Stimulated activated CD4-positive, alpha-beta T cell treated with anti-CD3 and anti-CD28 coated beads, Interleukin-2, amount 100 ng/mL, for 4 hours (primary cell): ENCODE results near the gene SDK2.

ENCODE experiments used
- DNase-seq: peaks from one replicate; pipeline ENCODE4 v3.0.0-alpha.2; 2020; ENCODE audit warnings: low read depth

Gene SDK2

GRCh38 chr17:73644145-73645049 lies at the start of gene SDK2:
Gene SDK2, minus strand, starts transcription at chr17:73644445. Its CDS starts 357 bp downstream, at chr17:73644088.
- no peak for DNase-seq

- no peak for DNase-seq
Observed at GRCh38 chr17:73693071-73693470, 48.8 kb upstream of the SDK2 start.

- no peak for DNase-seq
Observed at GRCh38 chr17:73691321-73691766, 47.1 kb upstream of the SDK2 start.

GRCh38 chr17:73690676-73691075 lies 46.4 kb upstream of the SDK2 start:
- no peak for DNase-seq

GRCh38 chr17:73689596-73690275 lies 45.5 kb upstream of the SDK2 start:
- no peak for DNase-seq

GRCh38 chr17:73686961-73687360 lies 42.7 kb upstream of the SDK2 start:
- DNase-seq: no peak

- no peak for DNase-seq
Observed at GRCh38 chr17:73686126-73686525, 41.9 kb upstream of the SDK2 start.

GRCh38 chr17:73684183-73684582 lies 39.9 kb upstream of the SDK2 start:
- DNase-seq: no peak

GRCh38 chr17:73683771-73684170 lies 39.5 kb upstream of the SDK2 start:
- no peak for DNase-seq

GRCh38 chr17:73681946-73682345 lies 37.7 kb upstream of the SDK2 start:
- DNase-seq: no peak

GRCh38 chr17:73679476-73679875 lies 35.2 kb upstream of the SDK2 start:
- no peak for DNase-seq

- DNase-seq: no peak
Observed at GRCh38 chr17:73678999-73679398, 34.8 kb upstream of the SDK2 start.

- no peak for DNase-seq
Observed at GRCh38 chr17:73669771-73670170, 25.5 kb upstream of the SDK2 start.

GRCh38 chr17:73667181-73667959 lies 23.1 kb upstream of the SDK2 start:
- no peak for DNase-seq

- no peak for DNase-seq
Observed at GRCh38 chr17:73663614-73664013, 19.4 kb upstream of the SDK2 start.

GRCh38 chr17:73660366-73660765 lies 16.1 kb upstream of the SDK2 start:
- no peak for DNase-seq

GRCh38 chr17:73658821-73659515 lies 14.7 kb upstream of the SDK2 start:
- DNase-seq: no peak

GRCh38 chr17:73657473-73658116 lies 13.3 kb upstream of the SDK2 start:
- DNase-seq: no peak

- no peak for DNase-seq
Observed at GRCh38 chr17:73654241-73654640, 10.0 kb upstream of the SDK2 start.

GRCh38 chr17:73653810-73654209 lies 9.6 kb upstream of the SDK2 start:
- DNase-seq: no peak

GRCh38 chr17:73652886-73653480 lies 8.7 kb upstream of the SDK2 start:
- DNase-seq: no peak
